Measurements from ENCODE around the gene COQ10B. TPM values are rescaled to one million over a fixed set of nuclear protein-coding genes. Genes with fewer than 3 reads are reported as not detected.

Gene COQ10B
- total and polyA plus RNA-seq, 2 of the 4 experiments (the other 2 are of a cell fraction), result 9.5 to 28.7 TPM

GRCh38 chr2:197460649-197461048, 7.3 kb downstream of the COQ10B start:
- ATAC-seq (ENCODE audit: low read depth) (no peak), DNase-seq (no peak)
- Histone ChIP-seq H3K79me1 (ENCODE audit: low read depth in 1 of 2, low read length in 2 of 2) (peaks cover 23 to 38% of the 10 kb centered on the region in 2 experiments), H3K56ac (ENCODE audit: extremely low read depth, insufficient read depth, low read length) (no peak overlapping the region), H3K23ac (ENCODE audit: low read depth, low read length) (no peak overlapping the region), H2AFZ (replicated peaks; ENCODE audit: low read length, poor library complexity) (no peak overlapping the region), H3K9me1 (ENCODE audit: insufficient read depth, low read length) (peaks cover 5% of the 10 kb centered on the region; the same call in 1 of the 2 replicates), H3K27ac (ENCODE audit: insufficient read depth, low read length) (no peak overlapping the region), H3K4me3 (ENCODE audit: insufficient read depth, low read depth, low read length) (no peak overlapping the region), H3K36me3 (ENCODE audit: control insufficient read depth, insufficient read depth, low read length) (peaks cover 23% of the 10 kb centered on the region), H2BK120ac (ENCODE audit: low read depth, low read length) (no peak overlapping the region), H3K27me3 (ENCODE audit: control insufficient read depth, insufficient read depth, low read length) (no peaks in the 10 kb centered on the region), H3K4me1 (ENCODE audit: control insufficient read depth, insufficient read depth, low read length) (peaks cover 2% of the 10 kb centered on the region; the same call in 1 of the 2 replicates), H4K20me1 (ENCODE audit: insufficient read depth, low read length) (peaks cover 30% of the 10 kb centered on the region), H4K91ac (ENCODE audit: insufficient read depth, low read depth, low read length) (no peak overlapping the region), H4K8ac (ENCODE audit: low read depth in 2 of 2, low read length in 2 of 2) (no peak overlapping the region), H2AK9ac (replicated peaks; ENCODE audit: low read depth, low read length, poor library complexity) (no peak overlapping the region), H3K4me2 (ENCODE audit: low read depth, low read length) (no peak overlapping the region), H2BK15ac (ENCODE audit: low read depth, low read length) (no peak overlapping the region), H2BK5ac (ENCODE audit: low read depth, low read length, poor library complexity, severe bottlenecking) (no peak overlapping the region), H3K9me3 (ENCODE audit: control insufficient read depth, insufficient read depth, low read length) (no peaks in the 10 kb centered on the region), H3K18ac (ENCODE audit: low read depth, low read length) (no peak overlapping the region), H2BK20ac (ENCODE audit: low read depth, low read length) (no peak overlapping the region), H3K4ac (ENCODE audit: low read depth, low read length) (no peak overlapping the region), H3K14ac (replicated peaks; ENCODE audit: low read depth, low read length) (no peak overlapping the region), H3K9ac (ENCODE audit: low read depth, low read length) (no peak overlapping the region), H4K5ac (ENCODE audit: low read depth, low read length) (no peak overlapping the region), H2AK5ac (ENCODE audit: low read depth, low read length) (no peak overlapping the region)
- dilution Hi-C loops (cut with HindIII; ENCODE audit: low sequenced_read_pairs, unreplicated experiment), result no loop called here
- BruUV-seq (replicated peaks), result no TSS peak
- ChIA-PET CTCF (interaction anchor here (0.5 kb wide), 1 partner anchor 9 kb away, joined by 3 read pairs; no protein-coding TSS in a partner anchor), POLR2A (ENCODE audit: unreplicated experiment) (no interaction called here)
- no CpG with 5 or more reads among the region's 4 CpGs for WGBS, 2 experiments (ENCODE audit: extremely low coverage in 2 of 2, insufficient read length in 1 of 2)
- intact Hi-C loops (cut with micrococcal nuclease), result no loop called here
- in situ Hi-C loops (cut with MboI; ENCODE audit: low sequenced_read_pairs), result no loop called here
- TF ChIP-seq CTCF (conservative IDR thresholded peaks at IDR 0.05; ENCODE audit: low read depth, low read length) (no peak), USF2 (IDR thresholded peaks at IDR 0.05; ENCODE audit: low read depth, low read length) (no peak), CEBPB (IDR thresholded peaks at IDR 0.05; ENCODE audit: low read depth, low read length) (no peak), MAZ (IDR thresholded peaks at IDR 0.05; ENCODE audit: borderline replicate concordance, low read depth, low read length) (no peak), RFX5 (IDR thresholded peaks at IDR 0.05; ENCODE audit: low read depth, low read length) (no peak), SMC3 (IDR thresholded peaks at IDR 0.05; ENCODE audit: low read depth, low read length) (no peak), NFE2L2 (IDR thresholded peaks at IDR 0.05; ENCODE audit: low read depth, low read length) (no peak), MAFK (IDR thresholded peaks at IDR 0.05; ENCODE audit: low read depth, low read length) (no peak), BHLHE40 (IDR thresholded peaks at IDR 0.05; ENCODE audit: low read depth, low read length) (no peak)

Data from IMR-90 (cell line).